Astrocyte (in vitro differentiated cells and primary cell): ENCODE results near the gene CCDC28A.

Experiments used
- CTCF ChIP-seq: IDR thresholded peaks from 2 replicates; pipeline ENCODE4 v1.5.1; 2011; ENCODE audit warnings: low read depth, mild to moderate bottlenecking, inconsistent platforms, low read length, moderate library complexity; ENCODE audit not compliant: insufficient read depth
- EZH2 ChIP-seq: IDR thresholded peaks from 2 replicates; pipeline ENCODE4 v1.6.1; 2012; ENCODE audit warnings: mild to moderate bottlenecking, low read length, inconsistent platforms; ENCODE audit not compliant: insufficient read depth

- TF ChIP-seq CTCF, result no peak
- no peak for TF ChIP-seq EZH2
These were observed 33.3 kb downstream of the CCDC28A start for GRCh38 chr6:138806889-138807288.
